ENCODE measurements around the gene RTKN. TPM values are rescaled to one million over a fixed set of nuclear protein-coding genes. Genes with fewer than 3 reads are reported as not detected.

Gene RTKN
- total and polyA plus RNA-seq, 4 donors = 27.8 to 98.0 (median 73.0) TPM

GRCh38 chr2:74391580-74392448, 49.9 kb downstream of the RTKN start:
- WGBS = 1% methylated on average over 62 of the region's 62 CpGs
- TF ChIP-seq JUND (IDR thresholded peaks at IDR 0.05) (no peak), ZBTB33 (IDR thresholded peaks at IDR 0.05) (no peak), REST (IDR thresholded peaks at IDR 0.05) (peak; percentile 36), TAF1 (conservative IDR thresholded peaks at IDR 0.05) (peak; percentile 53), HNF4A (conservative IDR thresholded peaks at IDR 0.05) (no peak), MAX (IDR thresholded peaks at IDR 0.05) (peak; percentile 40), FOXA1 (IDR thresholded peaks at IDR 0.05) (no peak), RXRA (IDR thresholded peaks at IDR 0.05) (peak in 1 of 2 donors; percentile 11), GABPA (IDR thresholded peaks at IDR 0.05 in 1 of 2, conservative IDR thresholded peaks at IDR 0.05 in 1 of 2) (peak in 1 of 2 donors; percentile 54), RAD21 (IDR thresholded peaks at IDR 0.05) (peak; percentile 82 to 84), SP1 (IDR thresholded peaks at IDR 0.05) (peak; percentile 28), FOXA2 (IDR thresholded peaks at IDR 0.05) (no peak), EGR1 (IDR thresholded peaks at IDR 0.05; ENCODE audit: low read depth in 2 of 2) (no peak), HNF4G (IDR thresholded peaks at IDR 0.05) (no peak), NR2F2 (IDR thresholded peaks at IDR 0.05) (no peak), CTCF (IDR thresholded peaks at IDR 0.05; ENCODE audit: low read depth, low read length, missing input control) (peak; percentile 99), YY1 (IDR thresholded peaks at IDR 0.05) (peak; percentile 65)
- TF ChIP-seq, protein P1, sequence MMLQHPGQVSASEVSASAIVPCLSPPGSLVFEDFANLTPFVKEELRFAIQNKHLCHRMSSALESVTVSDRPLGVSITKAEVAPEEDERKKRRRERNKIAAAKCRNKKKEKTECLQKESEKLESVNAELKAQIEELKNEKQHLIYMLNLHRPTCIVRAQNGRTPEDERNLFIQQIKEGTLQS (IDR thresholded peaks at IDR 0.05) = no peak
- Histone ChIP-seq H3K4me3 (ENCODE audit: low read depth in 1 of 3, low read length in 3 of 3) (peak overlapping the region; percentile 81 to 97 (median 81)), H3K4me1 (ENCODE audit: control insufficient read depth in 4 of 4, insufficient read depth in 4 of 4, low read length in 3 of 4) (peaks cover 4 to 21% (median 15%) of the 10 kb centered on the region in 4 donors), H3K9me3 (ENCODE audit: control insufficient read depth in 4 of 4, low read length in 3 of 4) (no peaks in the 10 kb centered on the region), H3K36me3 (ENCODE audit: control insufficient read depth in 4 of 4, insufficient read depth in 3 of 4, low read depth in 1 of 4, low read length in 3 of 4) (no peaks in the 10 kb centered on the region), H3K27me3 (ENCODE audit: control insufficient read depth in 4 of 4, insufficient read depth in 4 of 4, low read length in 3 of 4) (no peaks in the 10 kb centered on the region), H3K9ac (ENCODE audit: low read depth in 1 of 2, low read length in 2 of 2) (peak overlapping the region; percentile 81 to 89), H3K27ac (ENCODE audit: low read depth in 1 of 2, low read length in 2 of 2) (peak overlapping the region; percentile 79 to 94)
- peak; percentile 93 for DNase-seq (ENCODE audit: low spot score)

Data from liver (tissue), 9 donors.